B cell (primary cell): ENCODE measurements around the gene GCN1. TPM values are rescaled to one million over a fixed set of nuclear protein-coding genes. Genes with fewer than 3 reads are reported as not detected.

Source experiments
- ATAC-seq: fragments of 200-7000 bp; cut with Tn5 transposase; one replicate; pipeline ENCODE4 v1.10.0; 2021; ENCODE audit warnings: low read depth, mild to moderate bottlenecking, moderate number of reproducible peaks, moderate library complexity
- CTCF ChIA-PET: fragments of 350-600 bp; sonication (Branson Sonifier 250); formaldehyde crosslinking; loops from one replicate; lab custom pipeline; 2021; ENCODE audit warnings: antibody characterized with exemption, inconsistent platforms; lab: Charles Lee
- POLR2A ChIA-PET: fragments of 350-600 bp; sonication (Branson Sonifier 250); formaldehyde crosslinking; loops from one replicate; lab custom pipeline; 2021; ENCODE audit warnings: antibody characterized with exemption; lab: Charles Lee
- DNase-seq: peaks from one replicate; pipeline ENCODE4 v3.0.0; 2013
- H2AFZ ChIP-seq: 2 replicates; pipeline ENCODE4 v1.6.1; 2012; ENCODE audit warnings: mild to moderate bottlenecking, low read depth, low read length; ENCODE audit not compliant: insufficient read depth, poor library complexity, severe bottlenecking
- H3K27ac ChIP-seq, 2 donors: 1 replicate in 1 of 2; 2 replicates in 1 of 2; pipeline ENCODE4 v1.5.1; 2012 to 2013; ENCODE audit warnings: low read length in 2 of 2, mild to moderate bottlenecking in 2 of 2, moderate library complexity in 1 of 2
- H3K27me3 ChIP-seq, 4 experiments: fragments of 200-600 bp in 1 of 4; sonication (generic) in 1 of 4; replicated peaks in 1 of 4; 1 replicate in 2 of 4; 2 replicates in 2 of 4; pipeline versions ENCODE4 v1.6.1 to v1.7.0; 2013 to 2016; ENCODE audit warnings: low read length in 3 of 4, mild to moderate bottlenecking in 2 of 4, mixed read lengths in 1 of 4, moderate library complexity in 1 of 4; ENCODE audit not compliant: insufficient read depth in 4 of 4, control insufficient read depth in 3 of 4; ENCODE audit errors: control extremely low read depth in 1 of 4
- H3K36me3 ChIP-seq, 2 experiments: replicated peaks in 1 of 2; 1 replicate in 1 of 2; 2 replicates in 1 of 2; pipeline versions ENCODE4 v1.6.1 to v1.7.1; 2013; ENCODE audit warnings: low read length in 1 of 2; ENCODE audit not compliant: insufficient read depth in 2 of 2, control insufficient read depth in 1 of 2; ENCODE audit errors: control extremely low read depth in 1 of 2, extremely low read depth in 1 of 2
- H3K4me1 ChIP-seq, 2 donors: fragments of 200-600 bp in 1 of 2; sonication (generic) in 1 of 2; 1 replicate in 1 of 2; 2 replicates in 1 of 2; pipeline versions ENCODE4 v1.5.1 to v1.6.1; 2013 to 2017; ENCODE audit warnings: low read length in 2 of 2; ENCODE audit not compliant: control insufficient read depth in 2 of 2, insufficient read depth in 2 of 2
- H3K4me2 ChIP-seq: replicated peaks from 2 replicates; pipeline ENCODE3; 2012; ENCODE audit warnings: mild to moderate bottlenecking, low read depth, low read length; ENCODE audit not compliant: poor library complexity, severe bottlenecking
- H3K4me3 ChIP-seq, 5 experiments: fragments of 200-600 bp in 1 of 5; sonication (generic) in 1 of 5; 1 replicate in 3 of 5; 2 replicates in 2 of 5; pipeline versions ENCODE4 v1.5.1 to v1.7.0; 2011 to 2016; ENCODE audit warnings: low read length in 4 of 5, mild to moderate bottlenecking in 4 of 5, low read depth in 2 of 5, control low read depth in 1 of 5, moderate library complexity in 1 of 5; ENCODE audit not compliant: insufficient read depth in 1 of 5; ENCODE audit errors: control extremely low read depth in 1 of 5, extremely low read depth in 1 of 5
- H3K79me2 ChIP-seq: fragments of 200-600 bp; sonication (generic); one replicate; pipeline ENCODE4 v1.6.0; 2016; ENCODE audit warnings: low read length; ENCODE audit not compliant: control insufficient read depth, insufficient read depth
- H3K9ac ChIP-seq: fragments of 200-600 bp; sonication (generic); 2 replicates; pipeline ENCODE4 v1.6.1; 2017; ENCODE audit warnings: mild to moderate bottlenecking, low read length, moderate library complexity
- H3K9me3 ChIP-seq, 3 donors: one replicate each; pipeline versions ENCODE4 v1.6.1 to v1.7.1; 2013; ENCODE audit warnings: low read length in 2 of 3; ENCODE audit not compliant: control insufficient read depth in 2 of 3, insufficient read depth in 1 of 3; ENCODE audit errors: control extremely low read depth in 1 of 3
- H4K20me1 ChIP-seq: 2 replicates; pipeline ENCODE4 v1.6.0; 2012; ENCODE audit warnings: mild to moderate bottlenecking, low read length; ENCODE audit not compliant: insufficient read depth, control insufficient read depth, poor library complexity, severe bottlenecking
- H3K27ac Mint-ChIP-seq: one replicate; pipeline ENCODE4 v1.8.0; 2021; ENCODE audit warnings: mixed read lengths
- H3K27me3 Mint-ChIP-seq: one replicate; pipeline ENCODE4 v1.8.0; 2021; ENCODE audit warnings: mixed read lengths
- H3K4me1 Mint-ChIP-seq: one replicate; pipeline ENCODE4 v1.8.0; 2021; ENCODE audit warnings: mixed read lengths
- H3K4me3 Mint-ChIP-seq: one replicate; pipeline ENCODE4 v1.8.0; 2021; ENCODE audit warnings: mixed read lengths
- H3K9me3 Mint-ChIP-seq: one replicate; pipeline ENCODE4 v1.8.0; 2022; ENCODE audit warnings: mixed read lengths; ENCODE audit not compliant: insufficient read depth
- EZH2 ChIP-seq: IDR thresholded peaks from 2 replicates; pipeline ENCODE4 v1.6.1; 2012; ENCODE audit warnings: borderline replicate concordance, low read depth, mild to moderate bottlenecking, moderate library complexity, low read length; ENCODE audit not compliant: insufficient read depth, poor library complexity, severe bottlenecking
- WGBS: methylation state at CpG from one replicate; pipeline ENCODE4 v1.1.5; 2013; ENCODE audit warnings: missing lambda C conversion rate; ENCODE audit not compliant: insufficient coverage; 5-methylcytosine and 5-hydroxymethylcytosine counted together
- intact Hi-C: fragments of 100-400 bp; cut with micrococcal nuclease; formaldehyde crosslinking; loops from one replicate; pipeline ENCODE4 v1.10.0; 2022
- polyA plus RNA-seq: library from polyadenylated mRNA; depleted of rRNA; stranded (reverse); fragments of >200 nt; gene quantifications from 2 replicates; pipeline ENCODE4 v1.2.3, GENCODE V29; 2012
- total RNA-seq, 2 donors: library from RNA; stranded (reverse); fragments of 120-200 nt in 1 of 2; gene quantifications; 1 replicate in 1 of 2; 2 replicates in 1 of 2; pipeline versions ENCODE4 v1.2.3 to v1.2.4, GENCODE V29; 2013 to 2022
- TF ChIP-seq, protein P1 (sequence below): fragments of 200-600 bp; IDR thresholded peaks from one replicate; pipeline ENCODE4 v1.8.0; 2022; ENCODE audit warnings: antibody characterized with exemption, mild to moderate bottlenecking

Gene GCN1
- total and polyA plus RNA-seq, 2 donors (not counting 1 experiment from before 2014, with no cell fraction given): 41.3 to 127 TPM

DNA sequence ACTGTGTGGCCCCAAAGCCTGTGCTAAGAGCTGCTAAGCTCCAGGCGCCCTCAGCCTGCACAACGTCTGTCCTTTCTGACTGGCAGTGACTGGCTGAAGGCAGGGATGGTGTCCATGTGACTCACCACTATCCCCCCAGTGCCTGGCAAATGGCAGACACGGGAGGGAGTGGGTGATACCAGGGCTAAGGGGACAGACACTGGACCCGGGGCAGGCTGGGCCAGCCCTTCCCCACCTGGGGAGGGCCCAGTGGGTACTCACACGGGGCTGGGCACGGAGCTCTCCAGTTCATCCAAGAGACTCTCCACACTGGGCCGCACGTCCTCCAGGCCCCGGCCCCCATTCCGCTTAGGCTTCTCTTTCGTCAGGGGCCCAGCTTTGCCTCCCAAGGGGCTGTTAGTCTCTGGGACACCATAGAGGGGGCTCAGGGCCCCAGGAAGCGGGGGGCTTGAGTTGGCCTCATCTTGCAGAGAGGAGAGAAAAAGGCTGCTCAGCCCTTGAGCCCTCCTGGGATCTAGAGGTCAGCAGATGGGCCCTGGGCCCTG is 27.8 kb upstream of the GCN1 start:
- DNase-seq (no peak), ATAC-seq (no peak)
- no peaks in the 10 kb centered on the region for H4K20me1 ChIP-seq
- POLR2A ChIA-PET: interaction anchor here (0.6 kb wide), 1 partner anchor 61 kb away, joined by 4 read pairs; no protein-coding TSS in a partner anchor
- intact Hi-C loops: no loop called here
- no peaks in the 10 kb centered on the region for H3K36me3 ChIP-seq
- H3K4me3 ChIP-seq: no peak overlapping the region
- no peak for TF ChIP-seq EZH2
- TF ChIP-seq, protein P1, sequence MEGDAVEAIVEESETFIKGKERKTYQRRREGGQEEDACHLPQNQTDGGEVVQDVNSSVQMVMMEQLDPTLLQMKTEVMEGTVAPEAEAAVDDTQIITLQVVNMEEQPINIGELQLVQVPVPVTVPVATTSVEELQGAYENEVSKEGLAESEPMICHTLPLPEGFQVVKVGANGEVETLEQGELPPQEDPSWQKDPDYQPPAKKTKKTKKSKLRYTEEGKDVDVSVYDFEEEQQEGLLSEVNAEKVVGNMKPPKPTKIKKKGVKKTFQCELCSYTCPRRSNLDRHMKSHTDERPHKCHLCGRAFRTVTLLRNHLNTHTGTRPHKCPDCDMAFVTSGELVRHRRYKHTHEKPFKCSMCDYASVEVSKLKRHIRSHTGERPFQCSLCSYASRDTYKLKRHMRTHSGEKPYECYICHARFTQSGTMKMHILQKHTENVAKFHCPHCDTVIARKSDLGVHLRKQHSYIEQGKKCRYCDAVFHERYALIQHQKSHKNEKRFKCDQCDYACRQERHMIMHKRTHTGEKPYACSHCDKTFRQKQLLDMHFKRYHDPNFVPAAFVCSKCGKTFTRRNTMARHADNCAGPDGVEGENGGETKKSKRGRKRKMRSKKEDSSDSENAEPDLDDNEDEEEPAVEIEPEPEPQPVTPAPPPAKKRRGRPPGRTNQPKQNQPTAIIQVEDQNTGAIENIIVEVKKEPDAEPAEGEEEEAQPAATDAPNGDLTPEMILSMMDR: no peak
- peaks cover 12% of the 10 kb centered on the region for H3K27me3 Mint-ChIP-seq
- peaks cover 0 to 31% (median 8%) of the 10 kb centered on the region in 4 experiments for H3K27me3 ChIP-seq
- no peak overlapping the region for H3K9ac ChIP-seq
- H3K4me1 Mint-ChIP-seq: peaks cover 19% of the 10 kb centered on the region
- no peaks in the 10 kb centered on the region for H3K9me3 Mint-ChIP-seq
- CTCF ChIA-PET: interaction anchor here (0.6 to 11.5 kb wide), 2 partner anchors 43 to 80 kb away, joined by 4 to 313 read pairs; partner anchors contain the start of genes PXN and SIRT4
- H3K4me1 ChIP-seq: peaks cover 19 to 22% of the 10 kb centered on the region in 2 donors
- H3K27ac Mint-ChIP-seq: no peak overlapping the region
- WGBS: 93% methylated on average over 12 of the region's 12 CpGs
- no peak overlapping the region for H3K4me3 Mint-ChIP-seq
- peaks cover 0 to 8% (median 0%) of the 10 kb centered on the region in 3 donors for H3K9me3 ChIP-seq
- H3K4me2 ChIP-seq: no peak overlapping the region
- H3K79me2 ChIP-seq: no peaks in the 10 kb centered on the region
- H2AFZ ChIP-seq: no peak overlapping the region
- no peak overlapping the region for H3K27ac ChIP-seq

DNA sequence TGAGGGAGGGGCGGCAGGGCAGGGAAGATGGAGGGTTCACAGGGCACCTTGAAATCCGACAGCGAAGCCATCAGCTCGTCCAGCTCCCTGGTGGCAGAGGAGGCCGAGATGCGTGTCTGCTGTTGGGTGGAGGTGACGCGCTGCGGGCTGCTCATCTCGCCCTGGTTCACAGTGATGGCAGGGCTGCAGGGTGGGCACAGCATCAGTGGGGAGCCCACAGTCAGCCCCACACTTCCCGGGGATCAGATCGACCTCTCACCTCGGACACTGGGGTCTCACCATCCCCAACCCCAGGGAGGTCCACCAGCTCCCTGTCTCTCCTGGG is 27.0 kb upstream of the GCN1 start:
- no peaks in the 10 kb centered on the region for H4K20me1 ChIP-seq
- H3K9me3 ChIP-seq: peaks cover 0 to 8% (median 0%) of the 10 kb centered on the region in 3 donors
- peaks cover 0 to 29% (median 4%) of the 10 kb centered on the region in 4 experiments for H3K27me3 ChIP-seq
- no peak overlapping the region for H3K4me3 ChIP-seq
- intact Hi-C loops: no loop called here
- H3K4me2 ChIP-seq: no peak overlapping the region
- H2AFZ ChIP-seq: no peak overlapping the region
- no peak overlapping the region for H3K27ac ChIP-seq
- no peaks in the 10 kb centered on the region for H3K79me2 ChIP-seq
- no peaks in the 10 kb centered on the region for H3K9me3 Mint-ChIP-seq
- peaks cover 17% of the 10 kb centered on the region for H3K4me1 Mint-ChIP-seq
- H3K9ac ChIP-seq: no peak overlapping the region
- H3K36me3 ChIP-seq: no peaks in the 10 kb centered on the region
- H3K27ac Mint-ChIP-seq: no peak overlapping the region
- ChIA-PET POLR2A (no interaction called here), CTCF (no interaction called here)
- H3K27me3 Mint-ChIP-seq: peaks cover 12% of the 10 kb centered on the region
- TF ChIP-seq EZH2: no peak
- TF ChIP-seq, protein P1: no peak
- no peak for ATAC-seq
- DNase-seq: no peak
- H3K4me1 ChIP-seq: peaks cover 19 to 22% of the 10 kb centered on the region in 2 donors
- WGBS: 93% methylated on average over 10 of the region's 13 CpGs
- H3K4me3 Mint-ChIP-seq: no peak overlapping the region
